OCI-LY3 (cell line): ENCODE measurements around the gene OIT3.

Experiments used
- H2AFZ ChIP-seq: fragments of 200-600, 300-600 bp; shearing (Covaris generic); 2 replicates; pipeline ENCODE4 v1.6.0; 2014; ENCODE audit warnings: antibody characterized with exemption, low read depth, low read length
- H3K27ac ChIP-seq: fragments of 200-600, 300-600 bp; sonication (generic); 2 replicates; pipeline ENCODE4 v1.5.1; 2014; ENCODE audit warnings: mild to moderate bottlenecking, low read length, moderate library complexity, mixed read lengths
- H3K27me3 ChIP-seq: fragments of 200-600, 300-600 bp; sonication (generic); 2 replicates; pipeline ENCODE4 v1.6.1; 2014; ENCODE audit warnings: low read depth, low read length, mixed read lengths
- H3K36me3 ChIP-seq: fragments of 200-600, 300-600 bp; sonication (generic); replicated peaks from 2 replicates; pipeline ENCODE3; 2014; ENCODE audit warnings: low read depth, low read length, mixed read lengths
- H3K4me1 ChIP-seq: fragments of 300-600, 200-600 bp; sonication (generic); 2 replicates; pipeline ENCODE4 v1.6.1; 2014; ENCODE audit warnings: low read length, mixed read lengths
- H3K4me2 ChIP-seq: fragments of 200-600, 300-600 bp; sonication (generic); 2 replicates; pipeline ENCODE4 v1.6.1; 2014; ENCODE audit warnings: low read length, mixed read lengths
- H3K4me3 ChIP-seq: fragments of 300-600, 200-600 bp; sonication (generic); 2 replicates; pipeline ENCODE4 v1.5.1; 2014; ENCODE audit warnings: antibody characterized with exemption, mild to moderate bottlenecking, low read length, moderate library complexity
- H3K79me2 ChIP-seq: fragments of 300-600, 200-600 bp; shearing (Covaris generic); 2 replicates; pipeline ENCODE4 v1.6.1; 2014; ENCODE audit warnings: mild to moderate bottlenecking, low read length, mixed read lengths
- H3K9ac ChIP-seq: fragments of 300-600, 200-600 bp; shearing (Covaris generic); 2 replicates; pipeline ENCODE4 v1.6.0; 2014; ENCODE audit warnings: mild to moderate bottlenecking, low read length, moderate library complexity
- H3K9me3 ChIP-seq: fragments of 200-600, 300-600 bp; shearing (Covaris generic); 2 replicates; pipeline ENCODE4 v1.6.1; 2014; ENCODE audit warnings: low read length, mixed read lengths; ENCODE audit not compliant: insufficient read depth
- H4K20me1 ChIP-seq: fragments of 200-600, 300-600 bp; sonication (generic); 2 replicates; pipeline ENCODE4 v1.6.1; 2016; ENCODE audit warnings: low read length, mixed read lengths; ENCODE audit not compliant: insufficient read depth
- CTCF ChIP-seq: fragments of 200-600, 300-600 bp; sonication (generic); IDR thresholded peaks from 2 replicates; pipeline ENCODE4 v1.5.1; 2014; ENCODE audit warnings: antibody characterized with exemption, low read length, low read depth
- EZH2phosphoT487 ChIP-seq: fragments of 200-600 bp; shearing (Covaris generic); IDR thresholded peaks from 2 replicates; pipeline ENCODE4 v1.6.1; 2018; ENCODE audit warnings: antibody characterized with exemption, mixed run types, low read depth

Gene OIT3

GRCh38 chr10:72924351-72924750 is 30.8 kb downstream of the OIT3 start:
- Histone ChIP-seq H3K9ac (no peak overlapping the region), H3K27me3 (no peaks in the 10 kb centered on the region), H2AFZ (no peak overlapping the region), H3K9me3 (no peaks in the 10 kb centered on the region), H4K20me1 (no peaks in the 10 kb centered on the region), H3K36me3 (no peaks in the 10 kb centered on the region), H3K4me2 (no peak overlapping the region), H3K27ac (no peak overlapping the region), H3K79me2 (no peaks in the 10 kb centered on the region), H3K4me1 (no peaks in the 10 kb centered on the region), H3K4me3 (no peak overlapping the region)
- TF ChIP-seq EZH2phosphoT487 (no peak), CTCF (no peak)

GRCh38 chr10:72925951-72926465 is 32.5 kb downstream of the OIT3 start:
- Histone ChIP-seq H3K27ac (no peak overlapping the region), H3K36me3 (no peaks in the 10 kb centered on the region), H2AFZ (no peak overlapping the region), H3K4me1 (no peaks in the 10 kb centered on the region), H3K9ac (no peak overlapping the region), H4K20me1 (no peaks in the 10 kb centered on the region), H3K27me3 (no peaks in the 10 kb centered on the region), H3K79me2 (no peaks in the 10 kb centered on the region), H3K4me2 (no peak overlapping the region), H3K4me3 (no peak overlapping the region), H3K9me3 (no peaks in the 10 kb centered on the region)
- TF ChIP-seq CTCF = no peak
- no peak for TF ChIP-seq EZH2phosphoT487

- no peak for TF ChIP-seq EZH2phosphoT487
- TF ChIP-seq CTCF = no peak
- no peak overlapping the region for H3K9ac ChIP-seq
- H3K27me3 ChIP-seq = no peaks in the 10 kb centered on the region
- H3K4me2 ChIP-seq = no peak overlapping the region
- H4K20me1 ChIP-seq = no peaks in the 10 kb centered on the region
- no peaks in the 10 kb centered on the region for H3K79me2 ChIP-seq
- no peak overlapping the region for H2AFZ ChIP-seq
- no peaks in the 10 kb centered on the region for H3K9me3 ChIP-seq
- H3K4me3 ChIP-seq = no peak overlapping the region
- no peaks in the 10 kb centered on the region for H3K36me3 ChIP-seq
- H3K27ac ChIP-seq = no peak overlapping the region
- no peaks in the 10 kb centered on the region for H3K4me1 ChIP-seq
These were observed 33.9 kb downstream of the OIT3 start for GRCh38 chr10:72927485-72927884.

GRCh38 chr10:72928798-72929197 is 35.3 kb downstream of the OIT3 start:
- Histone ChIP-seq H3K9me3 (no peaks in the 10 kb centered on the region), H3K9ac (no peak overlapping the region), H3K4me3 (no peak overlapping the region), H2AFZ (no peak overlapping the region), H3K4me2 (no peak overlapping the region), H3K36me3 (no peaks in the 10 kb centered on the region), H3K27me3 (no peaks in the 10 kb centered on the region), H3K79me2 (no peaks in the 10 kb centered on the region), H4K20me1 (no peaks in the 10 kb centered on the region), H3K27ac (no peak overlapping the region), H3K4me1 (no peaks in the 10 kb centered on the region)
- TF ChIP-seq CTCF (no peak), EZH2phosphoT487 (no peak)
